DMS114 treated with DMSO at 0.1 percent for 48 hours (cell line): Measurements from ENCODE around the gene A1CF.
"Not testable (repeated sequence)": the region's sequence is repeated elsewhere in the genome, so short reads cannot be mapped to it uniquely, and the experiment has no call there.

ENCODE experiments used
- DNase-seq: peaks from one replicate; lab custom pipeline; 2025; ENCODE audit not compliant: unreplicated experiment; lab: John Stamatoyannopoulos, UW

Gene A1CF

GRCh38 chr10:50885097-50885859, at the start of gene A1CF:
A1CF (minus strand) TSS chr10:50885627; CDS start chr10:50859940, 25,687 bp downstream.
- no peak for DNase-seq

- no peak for DNase-seq
Measured at GRCh38 chr10:50931948-50932431, 46.6 kb upstream of the A1CF start.

- no peak for DNase-seq
Measured at GRCh38 chr10:50929670-50930069, 44.2 kb upstream of the A1CF start.

GRCh38 chr10:50928190-50928552, 42.7 kb upstream of the A1CF start:
- no peak for DNase-seq

- no peak for DNase-seq
Measured at GRCh38 chr10:50927522-50928189, 42.2 kb upstream of the A1CF start.

GRCh38 chr10:50923471-50923870, 38.0 kb upstream of the A1CF start:
- not testable (repeated sequence) for DNase-seq

GRCh38 chr10:50919010-50919409, 33.6 kb upstream of the A1CF start:
- DNase-seq = no peak

- no peak for DNase-seq
Measured at GRCh38 chr10:50918529-50918928, 33.1 kb upstream of the A1CF start.

- DNase-seq = no peak
Measured at GRCh38 chr10:50917486-50917885, 32.1 kb upstream of the A1CF start.

GRCh38 chr10:50909334-50910014, 24.0 kb upstream of the A1CF start:
- no peak for DNase-seq

- no peak for DNase-seq
Measured at GRCh38 chr10:50908366-50908765, 22.9 kb upstream of the A1CF start.

- DNase-seq = not testable (repeated sequence)
Measured at GRCh38 chr10:50905797-50906196, 20.4 kb upstream of the A1CF start.

- no peak for DNase-seq
Measured at GRCh38 chr10:50896721-50897120, 11.3 kb upstream of the A1CF start.

GRCh38 chr10:50894312-50894711, 8.9 kb upstream of the A1CF start:
- DNase-seq = no peak

GRCh38 chr10:50892467-50892866, 7.0 kb upstream of the A1CF start:
- no peak for DNase-seq

GRCh38 chr10:50884302-50884701, 1.1 kb downstream of the A1CF start:
- no peak for DNase-seq

- no peak for DNase-seq
Measured at GRCh38 chr10:50883629-50884028, 1.8 kb downstream of the A1CF start.

GRCh38 chr10:50882540-50882983, 2.9 kb downstream of the A1CF start:
- no peak for DNase-seq

- not testable (repeated sequence) for DNase-seq
Measured at GRCh38 chr10:50881046-50881445, 4.4 kb downstream of the A1CF start.

GRCh38 chr10:50876429-50876828, 9.0 kb downstream of the A1CF start:
- DNase-seq = no peak

- no peak for DNase-seq
Measured at GRCh38 chr10:50874723-50875122, 10.7 kb downstream of the A1CF start.

- DNase-seq = no peak
Measured at GRCh38 chr10:50866317-50866716, 19.1 kb downstream of the A1CF start.
